Heart right ventricle (tissue), 16 donors: ENCODE data around the gene CYP27A1. TPM values are rescaled to one million over a fixed set of nuclear protein-coding genes. Genes with fewer than 3 reads are reported as not detected.

ENCODE experiments used
- ATAC-seq, 8 donors: fragments of 200-7000 bp; cut with Tn5 transposase; one replicate each; pipeline ENCODE4 v1.9.1; 2020; ENCODE audit warnings: mild to moderate bottlenecking in 8 of 8, moderate library complexity in 8 of 8, moderate number of reproducible peaks in 1 of 8
- DNase-seq, 2 donors: peaks; one replicate each; pipeline ENCODE4 v3.0.0-alpha.2; 2020
- H3K27ac ChIP-seq, 10 donors: fragments of 200-600 bp; sonication (generic) in 2 of 10; one replicate each; pipeline versions ENCODE4 v1.5.0 to v1.8.0; 2020 to 2022; ENCODE audit warnings: mild to moderate bottlenecking in 3 of 10
- H3K27me3 ChIP-seq, 7 donors: fragments of 200-600 bp; one replicate each; pipeline ENCODE4 v1.8.0; 2021 to 2022; ENCODE audit warnings: mild to moderate bottlenecking in 2 of 7
- H3K36me3 ChIP-seq, 9 donors: fragments of 200-600 bp; sonication (generic) in 1 of 9; one replicate each; pipeline versions ENCODE4 v1.5.0 to v1.8.0; 2020 to 2022; ENCODE audit warnings: mild to moderate bottlenecking in 2 of 9
- H3K4me1 ChIP-seq, 9 donors: fragments of 200-600 bp; sonication (generic) in 1 of 9; one replicate each; pipeline versions ENCODE4 v1.5.0 to v1.8.0; 2020 to 2022; ENCODE audit warnings: mild to moderate bottlenecking in 4 of 9
- H3K4me3 ChIP-seq, 10 donors: fragments of 200-600 bp; sonication (generic) in 2 of 10; one replicate each; pipeline versions ENCODE4 v1.5.0 to v1.8.0; 2020 to 2022; ENCODE audit warnings: mild to moderate bottlenecking in 7 of 10, moderate library complexity in 2 of 10
- H3K9me3 ChIP-seq, 11 donors: fragments of 200-600 bp in 10 of 11; sonication (generic) in 2 of 11; one replicate each; pipeline versions ENCODE4 v1.5.0 to v1.8.0; 2013 to 2022; ENCODE audit warnings: mild to moderate bottlenecking in 2 of 11, control low read depth in 1 of 11, moderate library complexity in 1 of 11
- WGBS, 2 donors: extraction: QIAGEN DNeasy Blood & Tissue Kit; methylation state at CpG; one replicate each; pipeline ENCODE4 v1.1.7; 2013; ENCODE audit warnings: inconsistent platforms in 1 of 2; 5-methylcytosine and 5-hydroxymethylcytosine counted together
- intact Hi-C, 10 donors: fragments of 100-400 bp; cut with DNase I; formaldehyde crosslinking; loops; one replicate each; pipeline versions ENCODE4 v1.11.1 to v1.14.2; 2022
- polyA plus RNA-seq, 2 donors: library from polyadenylated mRNA; stranded (reverse); fragments of 200-250 nt; gene quantifications; one replicate each; pipeline ENCODE4 v1.2.3, GENCODE V29; 2013
- total RNA-seq, 10 donors: library from RNA; stranded (reverse); fragmentation: NEBNext Ultra II Directional in 3 of 10; extraction: Animal tissue kit (Norgen Biotek cat#: 25700) in 3 of 10; gene quantifications; one replicate each; pipeline versions ENCODE4 v1.2.1 to v1.2.4, GENCODE V29; 2021 to 2023
- TF ChIP-seq, protein P1 (sequence below), 9 donors: fragments of 200-600 bp; sonication (generic) in 2 of 9; IDR thresholded peaks; one replicate each; pipeline versions ENCODE4 v1.5.0 to v1.8.0; 2021 to 2022; ENCODE audit warnings: antibody characterized with exemption in 9 of 9, mild to moderate bottlenecking in 5 of 9, moderate library complexity in 1 of 9
- donor health status: Arrhythmogenic right ventricular cardiomyopathy.
- donor health status: ischemic (EF 13 %, LVEDD 7.1; RV severe dilation, severe dysfunction).
- donor health status: healthy with polysubstance abuse.
- donor health status: DM: no; HTN: yes; CAD: no.
- donor health status: DM: no; HTN: no; CAD: no.
- donor health status: ischemic (EF 25% LVEDD 6.9; RV normal size, moderate dysfunction).
- donor health status: ischemic (EF 25% LVEDD 5.7; RV mildly dilated, moderate dysfunction).
- donor health status: healthy.
- donor health status: DM: yes; HTN: yes; CAD: no.
- donor health status: Ischemic cardiomyopathy.
- donor health status: ischemic (EF 35%, LVEDD 5.7; RV mildly dilated, moderate dysfunction).
- donor health status: nonischemic (EF 11% LVEDD 7.7; RV severe dilation, severe dysfunction).
- donor health status: DM: yes; HTN: yes; CAD: no.
- donor health status: PGD.
- donor health status: ischemic (EF 29% LVEDD 5.4; RV normal size, mild dysfunction).
- donor health status: nonischemic (EF 23%, LVEDD 6.1; RV moderate dilation, normal function).

CYP27A1 gene
- total and polyA plus RNA-seq, 12 donors, result 3.7 to 12.8 (median 7.6) TPM

DNA sequence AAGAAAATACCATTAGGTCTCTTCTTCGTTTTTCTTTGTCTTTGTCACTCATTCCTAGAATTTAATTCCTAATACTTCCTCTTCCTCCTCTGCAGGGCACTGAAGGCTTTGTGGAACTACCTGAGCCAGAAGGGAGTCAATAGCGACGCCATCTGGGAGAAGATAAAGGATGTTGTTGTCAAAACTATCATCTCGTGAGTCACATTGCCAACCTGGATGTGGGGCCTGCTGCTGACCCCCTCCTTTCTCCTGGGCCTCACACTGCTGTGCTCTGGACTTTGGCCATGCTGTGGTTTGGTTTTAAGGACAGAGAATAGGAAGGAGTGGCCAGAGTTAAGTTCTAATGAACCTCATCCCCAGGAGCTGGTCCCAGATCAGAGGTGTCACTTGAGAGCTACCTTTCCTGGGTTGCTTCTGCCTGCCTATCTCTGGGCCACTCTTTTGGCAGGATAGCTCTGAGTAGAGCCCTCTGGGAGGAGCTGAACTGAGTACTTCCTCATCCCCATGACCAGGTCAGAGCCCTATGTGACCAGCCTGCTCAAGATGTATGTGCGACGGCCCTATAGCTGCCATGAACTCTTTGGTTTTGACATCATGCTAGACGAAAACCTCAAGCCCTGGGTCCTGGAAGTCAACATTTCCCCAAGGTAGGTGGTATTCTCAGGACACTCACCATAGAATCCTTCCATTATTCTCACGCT is 33.1 kb upstream of the CYP27A1 start:
- ATAC-seq, result no peak
- DNase-seq, result no peak
- H3K27ac ChIP-seq, result no peak overlapping the region
- TF ChIP-seq, protein P1, sequence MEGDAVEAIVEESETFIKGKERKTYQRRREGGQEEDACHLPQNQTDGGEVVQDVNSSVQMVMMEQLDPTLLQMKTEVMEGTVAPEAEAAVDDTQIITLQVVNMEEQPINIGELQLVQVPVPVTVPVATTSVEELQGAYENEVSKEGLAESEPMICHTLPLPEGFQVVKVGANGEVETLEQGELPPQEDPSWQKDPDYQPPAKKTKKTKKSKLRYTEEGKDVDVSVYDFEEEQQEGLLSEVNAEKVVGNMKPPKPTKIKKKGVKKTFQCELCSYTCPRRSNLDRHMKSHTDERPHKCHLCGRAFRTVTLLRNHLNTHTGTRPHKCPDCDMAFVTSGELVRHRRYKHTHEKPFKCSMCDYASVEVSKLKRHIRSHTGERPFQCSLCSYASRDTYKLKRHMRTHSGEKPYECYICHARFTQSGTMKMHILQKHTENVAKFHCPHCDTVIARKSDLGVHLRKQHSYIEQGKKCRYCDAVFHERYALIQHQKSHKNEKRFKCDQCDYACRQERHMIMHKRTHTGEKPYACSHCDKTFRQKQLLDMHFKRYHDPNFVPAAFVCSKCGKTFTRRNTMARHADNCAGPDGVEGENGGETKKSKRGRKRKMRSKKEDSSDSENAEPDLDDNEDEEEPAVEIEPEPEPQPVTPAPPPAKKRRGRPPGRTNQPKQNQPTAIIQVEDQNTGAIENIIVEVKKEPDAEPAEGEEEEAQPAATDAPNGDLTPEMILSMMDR (IDR thresholded peaks at IDR 0.05), result no peak
- H3K36me3 ChIP-seq, result peaks cover 0 to 90% (median 37%) of the 10 kb centered on the region in 9 donors
- no peak overlapping the region for H3K4me3 ChIP-seq
- no peaks in the 10 kb centered on the region for H3K9me3 ChIP-seq
- intact Hi-C loops, result no loop called here
- WGBS, 2 donors, result 91 to 93% methylated on average over 8 of the region's 8 CpGs
- H3K4me1 ChIP-seq, result peaks cover 0 to 26% (median 16%) of the 10 kb centered on the region in 9 donors
- H3K27me3 ChIP-seq, result no peaks in the 10 kb centered on the region

DNA sequence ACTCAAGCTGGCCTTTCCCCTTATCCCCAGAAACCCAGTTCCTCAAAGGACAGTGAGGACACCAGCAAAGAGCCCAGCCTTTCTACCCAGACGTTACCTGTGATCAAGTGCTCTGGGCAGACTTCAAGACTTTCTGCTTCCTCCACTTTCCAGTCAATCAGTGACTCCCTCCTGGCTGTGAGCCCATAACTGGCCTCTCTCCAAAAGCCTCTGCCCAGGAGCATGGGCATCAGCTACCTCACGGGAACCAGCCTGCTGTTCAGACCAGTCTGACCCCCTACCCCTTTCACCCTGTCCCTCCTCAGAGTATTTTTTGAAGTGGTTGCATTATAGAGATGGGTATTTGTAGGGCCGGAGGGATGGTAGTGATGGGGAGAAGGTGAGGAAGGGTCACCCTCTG is 27.7 kb upstream of the CYP27A1 start:
- WGBS, 2 donors, result 90 to 94% methylated on average over 3 of the region's 3 CpGs

DNA sequence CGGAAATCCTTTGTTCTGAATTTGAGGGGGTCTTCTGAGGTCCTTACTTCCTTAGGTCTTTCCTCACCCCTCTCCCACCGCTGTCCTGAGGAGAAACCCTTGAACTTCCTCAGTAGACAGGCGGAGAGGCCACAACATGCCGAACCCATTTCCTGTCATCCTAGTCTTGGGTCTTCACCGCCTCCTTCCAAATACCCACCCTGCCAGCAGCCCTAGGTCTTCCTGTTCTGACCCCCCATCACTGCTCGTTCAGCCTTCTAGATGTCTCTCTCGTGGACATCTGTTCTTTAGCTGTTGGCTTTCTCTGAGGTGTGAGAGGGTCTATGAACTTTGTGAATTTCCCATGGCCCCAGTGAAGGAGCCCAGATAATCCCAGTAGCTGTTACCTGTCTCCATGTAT is 27.2 kb upstream of the CYP27A1 start:
- Histone ChIP-seq H3K4me3 (no peak overlapping the region), H3K4me1 (peaks cover 0 to 4% (median 0%) of the 10 kb centered on the region in 9 donors), H3K36me3 (peaks cover 0 to 74% (median 30%) of the 10 kb centered on the region in 9 donors), H3K27ac (no peak overlapping the region), H3K27me3 (no peaks in the 10 kb centered on the region), H3K9me3 (no peaks in the 10 kb centered on the region)
- WGBS, 2 donors, result 91 to 92% methylated on average over 7 of the region's 7 CpGs
- no peak for DNase-seq
- TF ChIP-seq, protein P1 (IDR thresholded peaks at IDR 0.05), result no peak
- ATAC-seq, result no peak
- intact Hi-C loops, result no loop called here

More for the DNA sequence above, 27.7 kb upstream of the CYP27A1 start:
- H3K36me3 ChIP-seq, result peaks cover 0 to 80% (median 34%) of the 10 kb centered on the region in 9 donors
- DNase-seq (no peak), ATAC-seq (peak in 1 of 8 donors; percentile 39)
- TF ChIP-seq, protein P1 (IDR thresholded peaks at IDR 0.05), result no peak
- H3K4me1 ChIP-seq, result peaks cover 0 to 4% (median 0%) of the 10 kb centered on the region in 9 donors
- H3K4me3 ChIP-seq, result no peak overlapping the region
- intact Hi-C loops, result no loop called here
- H3K27ac ChIP-seq, result no peak overlapping the region
- H3K9me3 ChIP-seq, result no peaks in the 10 kb centered on the region
- H3K27me3 ChIP-seq, result no peaks in the 10 kb centered on the region

DNA sequence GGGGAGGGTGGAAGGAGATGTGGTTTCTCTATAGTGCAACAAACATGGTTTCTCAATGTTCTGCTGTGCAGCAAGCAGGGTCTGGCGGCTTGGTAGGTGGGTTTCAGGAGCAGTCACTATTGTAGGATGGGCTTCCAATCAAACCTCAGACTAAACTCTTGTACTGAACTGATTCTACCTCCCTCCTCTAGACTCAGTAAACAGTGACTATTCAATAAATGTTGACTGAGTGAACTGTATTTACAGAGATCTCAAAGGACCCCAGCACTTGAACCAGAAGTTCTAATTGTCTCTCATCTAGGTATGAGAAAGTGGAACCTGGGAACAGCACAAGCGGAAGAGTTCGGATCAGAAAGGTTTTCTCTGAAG is 26.8 kb upstream of the CYP27A1 start:
- Histone ChIP-seq H3K9me3 (no peaks in the 10 kb centered on the region), H3K4me3 (no peak overlapping the region), H3K4me1 (peaks cover 0 to 4% (median 0%) of the 10 kb centered on the region in 9 donors), H3K36me3 (peaks cover 0 to 70% (median 26%) of the 10 kb centered on the region in 9 donors), H3K27ac (no peak overlapping the region), H3K27me3 (no peaks in the 10 kb centered on the region)
- DNase-seq (no peak), ATAC-seq (no peak)
- TF ChIP-seq, protein P1 (IDR thresholded peaks at IDR 0.05), result no peak
- 95 to 98% methylated on average over 3 of the region's 3 CpGs for WGBS, 2 donors
- intact Hi-C loops, result no loop called here
